GM12865 (cell line): Measurements from ENCODE around the gene ATXN7.
A peak's percentile ranks its signal among the peaks of the same experiment; 100 is the strongest.

ENCODE experiments used
- DNase-seq: peaks from one replicate; pipeline ENCODE4 v3.0.0; 2010; ENCODE audit warnings: low read depth
- H3K4me3 ChIP-seq: 2 replicates; pipeline ENCODE4 v1.5.1; 2011; ENCODE audit warnings: mild to moderate bottlenecking, low read depth, low read length, control low read depth
- TF ChIP-seq, protein P1 (sequence below): IDR thresholded peaks from 2 replicates; pipeline ENCODE4 v1.5.1; 2011; ENCODE audit warnings: low read length, control low read depth, low read depth, inconsistent platforms; ENCODE audit not compliant: insufficient read depth; ENCODE audit errors: missing control alignments

The ATXN7 gene

DNA sequence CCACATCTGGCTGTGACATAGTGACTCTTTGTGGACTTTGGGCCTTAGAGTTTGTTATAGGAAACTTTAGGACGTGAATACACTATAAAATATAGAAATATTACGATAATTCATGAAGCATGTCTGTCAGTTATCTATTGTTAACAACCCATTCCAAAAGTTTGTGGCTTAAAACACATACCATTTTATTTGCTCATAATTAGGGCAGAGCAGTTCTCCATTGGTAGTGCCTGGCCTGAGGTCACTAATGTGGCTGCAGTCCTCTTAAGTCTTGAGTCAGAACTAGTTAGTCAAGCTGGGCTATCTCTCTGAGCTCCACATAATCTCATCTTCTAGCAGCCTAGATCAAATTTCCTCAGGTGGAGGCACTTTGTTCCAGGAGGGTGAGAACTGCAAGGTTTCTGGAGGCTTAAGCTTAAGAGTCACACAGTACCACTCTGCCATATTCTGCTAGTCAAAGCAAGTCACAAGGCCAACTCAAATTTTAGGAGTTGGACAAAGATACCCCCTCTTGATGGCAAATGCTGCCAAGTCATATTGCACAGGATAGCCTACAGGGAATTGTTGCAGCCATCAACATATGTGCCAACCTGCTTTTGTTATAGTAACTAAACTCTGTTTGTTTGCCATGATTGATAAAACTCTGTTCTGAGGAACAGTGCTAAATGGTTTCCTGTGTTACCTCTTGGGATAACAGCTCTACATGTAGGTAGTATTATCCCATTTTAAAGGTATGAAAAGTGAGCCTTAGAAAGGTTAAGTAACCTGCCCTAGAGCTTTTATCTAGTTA is 8.7 kb downstream of the ATXN7 start:
- TF ChIP-seq, protein P1, sequence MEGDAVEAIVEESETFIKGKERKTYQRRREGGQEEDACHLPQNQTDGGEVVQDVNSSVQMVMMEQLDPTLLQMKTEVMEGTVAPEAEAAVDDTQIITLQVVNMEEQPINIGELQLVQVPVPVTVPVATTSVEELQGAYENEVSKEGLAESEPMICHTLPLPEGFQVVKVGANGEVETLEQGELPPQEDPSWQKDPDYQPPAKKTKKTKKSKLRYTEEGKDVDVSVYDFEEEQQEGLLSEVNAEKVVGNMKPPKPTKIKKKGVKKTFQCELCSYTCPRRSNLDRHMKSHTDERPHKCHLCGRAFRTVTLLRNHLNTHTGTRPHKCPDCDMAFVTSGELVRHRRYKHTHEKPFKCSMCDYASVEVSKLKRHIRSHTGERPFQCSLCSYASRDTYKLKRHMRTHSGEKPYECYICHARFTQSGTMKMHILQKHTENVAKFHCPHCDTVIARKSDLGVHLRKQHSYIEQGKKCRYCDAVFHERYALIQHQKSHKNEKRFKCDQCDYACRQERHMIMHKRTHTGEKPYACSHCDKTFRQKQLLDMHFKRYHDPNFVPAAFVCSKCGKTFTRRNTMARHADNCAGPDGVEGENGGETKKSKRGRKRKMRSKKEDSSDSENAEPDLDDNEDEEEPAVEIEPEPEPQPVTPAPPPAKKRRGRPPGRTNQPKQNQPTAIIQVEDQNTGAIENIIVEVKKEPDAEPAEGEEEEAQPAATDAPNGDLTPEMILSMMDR, result no peak
- H3K4me3 ChIP-seq, result no peak overlapping the region
- DNase-seq, result no peak

DNA sequence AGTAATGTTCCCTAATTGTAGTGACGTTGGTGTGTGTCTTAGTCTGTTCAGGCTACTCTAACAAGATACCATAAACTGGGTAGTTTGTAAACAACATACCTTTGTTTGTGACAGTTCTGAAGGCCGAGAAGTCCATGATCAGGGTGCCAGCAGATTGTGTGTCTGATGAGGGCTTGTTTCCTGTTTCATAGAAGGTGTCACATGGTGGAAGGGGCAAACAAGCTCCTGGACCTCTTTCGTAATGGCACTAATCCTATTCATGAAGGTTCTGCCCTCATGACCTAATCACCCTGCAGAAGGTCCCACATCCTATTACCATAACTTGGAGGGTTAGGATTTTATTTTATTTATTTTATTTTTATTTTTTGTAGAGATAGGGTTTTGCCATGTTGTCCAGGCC is 11.1 kb downstream of the ATXN7 start:
- peak; percentile 24 for DNase-seq
- TF ChIP-seq, protein P1, result no peak
- H3K4me3 ChIP-seq, result no peak overlapping the region

DNA sequence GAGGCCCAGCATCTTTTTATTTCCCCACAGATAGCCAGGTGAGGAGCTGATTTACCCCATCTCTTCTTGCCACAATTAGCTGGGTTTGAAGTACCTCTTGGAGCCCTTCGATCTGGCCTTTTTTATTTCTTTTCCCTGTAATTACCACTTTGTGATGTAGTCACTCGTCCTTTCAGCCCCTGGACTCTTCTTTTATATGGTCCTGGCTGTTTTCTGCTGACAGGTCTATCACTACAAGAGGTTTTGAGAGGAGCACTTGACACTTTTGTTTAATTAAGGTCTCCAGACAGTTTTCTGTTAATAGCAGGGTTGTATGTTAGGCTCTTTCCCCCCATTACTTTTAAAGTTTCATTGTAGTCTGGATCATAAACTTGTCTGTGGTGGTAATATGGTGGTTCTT is 11.8 kb downstream of the ATXN7 start:
- TF ChIP-seq, protein P1, result no peak
- no peak overlapping the region for H3K4me3 ChIP-seq
- DNase-seq, result no peak

DNA sequence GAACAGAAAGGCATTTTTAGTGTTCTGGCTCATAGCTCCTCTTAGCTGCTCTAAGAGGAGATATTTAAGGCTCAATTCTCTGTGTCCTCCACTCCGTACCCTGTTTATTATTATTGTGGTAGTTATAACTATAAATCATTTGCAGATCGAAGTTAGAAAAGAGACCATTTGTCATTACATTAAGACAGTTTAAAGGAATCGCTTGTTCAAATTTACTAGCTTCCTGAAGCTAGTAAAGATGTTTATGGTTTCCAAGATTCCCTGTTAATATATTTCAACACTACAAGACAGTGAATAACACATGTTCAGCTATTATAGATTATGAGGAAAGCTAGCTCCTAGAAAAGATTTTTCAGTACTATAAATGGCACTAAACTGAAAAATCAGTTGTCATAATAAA is 12.6 kb downstream of the ATXN7 start:
- no peak for DNase-seq
- TF ChIP-seq, protein P1, result no peak
- H3K4me3 ChIP-seq, result no peak overlapping the region

DNA sequence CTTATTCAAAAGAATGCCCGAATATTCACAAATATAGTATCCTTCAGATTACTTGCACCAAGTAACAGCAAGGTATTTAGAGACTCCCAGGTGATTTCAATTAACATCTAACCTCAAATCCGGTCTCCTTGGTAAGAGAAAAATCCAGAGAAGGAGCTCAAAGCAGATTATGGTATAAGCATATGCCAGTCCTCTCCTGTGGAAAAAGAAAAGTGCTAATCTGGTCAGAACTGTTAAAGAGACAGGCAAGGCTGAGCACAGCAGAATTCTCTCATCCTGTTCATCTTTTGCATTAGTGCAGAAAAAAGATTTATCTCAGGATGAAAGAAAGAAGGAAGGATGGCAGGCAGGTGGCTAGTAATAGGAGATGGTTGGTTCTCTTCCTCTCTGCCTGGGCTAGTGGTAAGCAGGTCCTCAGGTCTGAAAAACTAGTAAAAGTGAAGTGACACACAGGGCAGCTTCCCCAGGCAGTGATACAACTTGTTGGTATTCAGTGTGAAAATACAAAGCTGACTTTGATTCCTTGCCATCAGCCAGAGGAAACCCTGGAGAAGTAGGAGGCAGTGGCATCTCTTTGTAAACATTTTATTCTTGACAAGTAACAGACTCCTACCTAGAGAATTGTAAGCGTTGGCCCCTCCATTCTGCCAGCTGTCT is 14.2 kb downstream of the ATXN7 start:
- DNase-seq, result no peak
- TF ChIP-seq, protein P1, result no peak

DNA sequence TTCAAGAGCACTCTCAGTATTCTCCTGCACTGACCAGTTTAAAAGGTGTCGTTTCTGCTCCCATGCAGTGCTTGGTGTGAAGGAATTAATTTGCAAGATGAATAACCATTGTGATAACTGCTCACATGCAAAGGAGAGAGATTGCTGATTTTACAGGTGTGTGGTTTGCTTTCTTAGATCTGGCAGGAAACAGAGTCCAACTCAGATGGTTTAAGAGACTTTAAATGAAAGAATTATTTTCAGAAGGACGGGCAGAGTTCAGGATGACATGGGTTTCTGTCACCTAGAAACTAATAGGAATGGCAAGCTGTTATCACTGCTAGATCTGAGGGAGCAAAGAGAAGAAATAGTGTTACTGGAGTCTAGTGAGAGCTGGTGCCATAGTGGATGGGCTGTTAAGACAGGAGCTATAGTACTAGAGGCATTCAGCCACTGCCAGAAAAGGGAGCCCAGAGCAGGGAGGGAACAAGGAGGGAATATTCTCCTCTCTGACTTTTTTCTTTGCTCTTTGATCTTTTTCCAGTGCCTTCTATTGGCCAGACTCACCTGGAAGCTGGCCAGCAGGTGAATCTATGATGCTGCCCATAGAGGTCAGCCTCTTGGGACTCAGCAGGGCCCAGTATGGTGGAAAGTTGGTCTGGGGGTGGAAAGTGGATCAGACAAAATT is 14.9 kb downstream of the ATXN7 start:
- DNase-seq, result no peak
- no peak overlapping the region for H3K4me3 ChIP-seq
- TF ChIP-seq, protein P1, result no peak

More for the DNA sequence above, 14.2 kb downstream of the ATXN7 start:
- H3K4me3 ChIP-seq, result no peak overlapping the region
